Gastroesophageal sphincter (tissue), 4 donors: Measurements from ENCODE around the gene CELA3A. TPM values are rescaled to one million over a fixed set of nuclear protein-coding genes. Genes with fewer than 3 reads are reported as not detected.
"Not testable (repeated sequence)": the region's sequence is repeated elsewhere in the genome, so short reads cannot be mapped to it uniquely, and the experiment has no call there.

ENCODE experiments used
- ATAC-seq: fragments of 150-250 bp; one replicate; pipeline ENCODE4 v1.9.1; 2016; ENCODE audit warnings: mild to moderate bottlenecking, moderate library complexity
- H3K27ac ChIP-seq, 4 donors: fragments of 200-600 bp; sonication (generic) in 3 of 4; 1 replicate in 3 of 4; 2 replicates in 1 of 4; pipeline ENCODE4 v1.5.1; 2016 to 2019
- H3K27me3 ChIP-seq: fragments of 200-600 bp; sonication (generic); one replicate; pipeline ENCODE4 v1.5.1; 2019
- H3K36me3 ChIP-seq, 2 donors: fragments of 200-600 bp; sonication (generic); one replicate each; pipeline ENCODE4 v1.5.1; 2019; ENCODE audit warnings: control low read depth in 1 of 2
- H3K4me1 ChIP-seq, 3 donors: fragments of 200-600 bp; sonication (generic); 1 replicate in 2 of 3; 2 replicates in 1 of 3; pipeline ENCODE4 v1.5.1; 2016 to 2019; ENCODE audit warnings: control low read depth in 2 of 3
- H3K4me3 ChIP-seq, 2 donors: fragments of 200-600 bp; sonication (generic); one replicate each; pipeline ENCODE4 v1.5.1; 2019; ENCODE audit warnings: mild to moderate bottlenecking in 1 of 2, moderate library complexity in 1 of 2
- H3K9me3 ChIP-seq, 3 donors: fragments of 200-600 bp; sonication (generic); one replicate each; pipeline ENCODE4 v1.5.1; 2017 to 2019; ENCODE audit warnings: control low read depth in 2 of 3
- WGBS, 2 donors: methylation state at CpG; one replicate each; pipeline ENCODE4 v1.1.5; 2018; ENCODE audit warnings: low coverage in 1 of 2; 5-methylcytosine and 5-hydroxymethylcytosine counted together
- total RNA-seq, 4 donors: library from RNA; depleted of rRNA; stranded (reverse); fragments of >200 nt; gene quantifications; one replicate each; pipeline ENCODE4 v1.1.0, GENCODE V29; 2016

Gene CELA3A
- total RNA-seq, 4 donors from 2014 or later, result not detected

- not testable (repeated sequence) for H3K9me3 ChIP-seq, H3K4me3 ChIP-seq, H3K36me3 ChIP-seq, H3K27ac ChIP-seq, ATAC-seq, H3K27me3 ChIP-seq, H3K4me1 ChIP-seq
- 60% methylated on average over 1 of the region's 5 CpGs; no CpG with 5 or more reads in 1 of the 2 donors for WGBS, 2 donors
Measured at GRCh38 chr1:21989672-21990393, 11.6 kb upstream of the CELA3A start.

GRCh38 chr1:21992186-21992585 lies 9.3 kb upstream of the CELA3A start:
- not testable (repeated sequence) for H3K36me3 ChIP-seq, H3K4me1 ChIP-seq, H3K27ac ChIP-seq, H3K9me3 ChIP-seq, H3K4me3 ChIP-seq, ATAC-seq, H3K27me3 ChIP-seq
- 85 to 88% methylated on average over 2 to 3 of the region's 3 CpGs for WGBS, 2 donors

- ATAC-seq, H3K9me3 ChIP-seq: not testable (repeated sequence)
- 83% methylated on average over 1 of the region's 8 CpGs; no CpG with 5 or more reads in 1 of the 2 donors for WGBS, 2 donors
Measured at GRCh38 chr1:21994716-21995115, 6.7 kb upstream of the CELA3A start.

GRCh38 chr1:21996663-21996970 lies 4.8 kb upstream of the CELA3A start:
- ATAC-seq, H3K9me3 ChIP-seq, H3K36me3 ChIP-seq, H3K27ac ChIP-seq, H3K4me1 ChIP-seq, H3K4me3 ChIP-seq, H3K27me3 ChIP-seq: not testable (repeated sequence)
- WGBS, 2 donors, result 100% methylated on average over 1 of the region's 3 CpGs; no CpG with 5 or more reads in 1 of the 2 donors

More at GRCh38 chr1:21994716-21995115, 6.7 kb upstream of the CELA3A start:
- H3K4me1 ChIP-seq, H3K36me3 ChIP-seq, H3K27me3 ChIP-seq, H3K27ac ChIP-seq, H3K4me3 ChIP-seq: not testable (repeated sequence)

- H3K4me3 ChIP-seq, H3K4me1 ChIP-seq, H3K27ac ChIP-seq, H3K27me3 ChIP-seq, H3K9me3 ChIP-seq, H3K36me3 ChIP-seq, ATAC-seq: not testable (repeated sequence)
- WGBS, 2 donors, result 9 to 49% methylated on average over 1 to 6 of the region's 9 CpGs
Measured at GRCh38 chr1:21997891-21998623, 3.4 kb upstream of the CELA3A start.

GRCh38 chr1:21998624-21999294 lies 2.7 kb upstream of the CELA3A start:
- H3K27ac ChIP-seq, H3K27me3 ChIP-seq, H3K36me3 ChIP-seq, H3K9me3 ChIP-seq, H3K4me1 ChIP-seq, ATAC-seq, H3K4me3 ChIP-seq: not testable (repeated sequence)
- 74% methylated on average over 6 of the region's 15 CpGs; no CpG with 5 or more reads in 1 of the 2 donors for WGBS, 2 donors

- not testable (repeated sequence) for H3K4me3 ChIP-seq, H3K27me3 ChIP-seq, H3K27ac ChIP-seq, H3K36me3 ChIP-seq, H3K4me1 ChIP-seq, H3K9me3 ChIP-seq, ATAC-seq
- no CpG with 5 or more reads among the region's 7 CpGs for WGBS, 2 donors
Measured at GRCh38 chr1:21999645-22000044, 1.8 kb upstream of the CELA3A start.

GRCh38 chr1:22002461-22002860 lies 1.0 kb downstream of the CELA3A start:
- not testable (repeated sequence) for H3K4me3 ChIP-seq, ATAC-seq, H3K36me3 ChIP-seq, H3K4me1 ChIP-seq, H3K9me3 ChIP-seq, H3K27ac ChIP-seq, H3K27me3 ChIP-seq
- WGBS, 2 donors, result 38% methylated on average over 1 of the region's 5 CpGs; no CpG with 5 or more reads in 1 of the 2 donors

- WGBS, 2 donors, result 0% methylated on average over 1 of the region's 8 CpGs; no CpG with 5 or more reads in 1 of the 2 donors
- H3K27me3 ChIP-seq, H3K4me3 ChIP-seq, ATAC-seq, H3K9me3 ChIP-seq, H3K36me3 ChIP-seq, H3K27ac ChIP-seq, H3K4me1 ChIP-seq: not testable (repeated sequence)
Measured at GRCh38 chr1:22002875-22003274, 1.4 kb downstream of the CELA3A start.

GRCh38 chr1:22003959-22004358 lies 2.5 kb downstream of the CELA3A start:
- not testable (repeated sequence) for ATAC-seq, H3K36me3 ChIP-seq, H3K4me1 ChIP-seq, H3K27ac ChIP-seq, H3K27me3 ChIP-seq, H3K9me3 ChIP-seq, H3K4me3 ChIP-seq
- WGBS, 2 donors, result no CpG with 5 or more reads among the region's 3 CpGs
